NB4 (cell line): ENCODE results near the gene PAFAH2.

ENCODE experiments used
- CTCF ChIP-seq: IDR thresholded peaks from one replicate; pipeline ENCODE4 v1.5.1; 2012; ENCODE audit warnings: low read depth, low read length
- MYC ChIP-seq: IDR thresholded peaks from 2 replicates; pipeline ENCODE4 v1.6.1; 2011; ENCODE audit warnings: low read depth, low read length
- POLR2A ChIP-seq: IDR thresholded peaks from 2 replicates; pipeline ENCODE4 v1.6.1; 2011; ENCODE audit warnings: mild to moderate bottlenecking; ENCODE audit not compliant: insufficient read length; ENCODE audit errors: extremely low read depth

- TF ChIP-seq CTCF (no peak), POLR2A (no peak), MYC (no peak)
Observed at GRCh38 chr1:25985670-25986069, 12.2 kb downstream of the PAFAH2 start.
